Neural progenitor cell (in vitro differentiated cells): ENCODE data around the gene CHI3L1.

Source experiments
- EZH2 ChIP-seq: fragments of 200-600 bp; sonication (generic); IDR thresholded peaks from 2 replicates; pipeline ENCODE4 v1.6.1; 2017; ENCODE audit warnings: antibody characterized with exemption, mild to moderate bottlenecking, moderate library complexity
- TF ChIP-seq, protein P1 (sequence below): fragments of 200-600 bp; sonication (generic); IDR thresholded peaks from 2 replicates; pipeline ENCODE4 v1.5.1; 2017; ENCODE audit warnings: antibody characterized with exemption, mild to moderate bottlenecking

DNA sequence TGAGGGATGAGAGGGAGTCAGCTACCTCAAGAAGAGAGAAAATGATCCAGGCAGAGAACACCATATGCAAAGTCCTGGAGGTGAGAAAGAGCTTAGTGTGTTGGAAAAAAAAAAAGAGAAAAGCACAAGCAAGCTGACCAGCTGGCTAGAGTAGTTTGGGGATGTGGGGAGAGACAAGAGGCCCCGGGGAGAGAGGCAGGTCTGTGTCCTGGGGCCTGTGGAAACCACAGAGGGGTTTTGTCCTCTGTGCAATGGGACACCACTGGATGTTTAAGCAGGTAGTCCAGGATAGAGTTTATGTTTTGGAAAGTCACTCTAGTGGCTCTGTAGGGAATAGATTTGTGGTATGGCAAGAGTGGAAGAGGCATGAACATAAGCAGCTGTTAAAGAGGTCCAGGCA is 14.4 kb upstream of the CHI3L1 start:
- TF ChIP-seq EZH2 = no peak
- TF ChIP-seq, protein P1, sequence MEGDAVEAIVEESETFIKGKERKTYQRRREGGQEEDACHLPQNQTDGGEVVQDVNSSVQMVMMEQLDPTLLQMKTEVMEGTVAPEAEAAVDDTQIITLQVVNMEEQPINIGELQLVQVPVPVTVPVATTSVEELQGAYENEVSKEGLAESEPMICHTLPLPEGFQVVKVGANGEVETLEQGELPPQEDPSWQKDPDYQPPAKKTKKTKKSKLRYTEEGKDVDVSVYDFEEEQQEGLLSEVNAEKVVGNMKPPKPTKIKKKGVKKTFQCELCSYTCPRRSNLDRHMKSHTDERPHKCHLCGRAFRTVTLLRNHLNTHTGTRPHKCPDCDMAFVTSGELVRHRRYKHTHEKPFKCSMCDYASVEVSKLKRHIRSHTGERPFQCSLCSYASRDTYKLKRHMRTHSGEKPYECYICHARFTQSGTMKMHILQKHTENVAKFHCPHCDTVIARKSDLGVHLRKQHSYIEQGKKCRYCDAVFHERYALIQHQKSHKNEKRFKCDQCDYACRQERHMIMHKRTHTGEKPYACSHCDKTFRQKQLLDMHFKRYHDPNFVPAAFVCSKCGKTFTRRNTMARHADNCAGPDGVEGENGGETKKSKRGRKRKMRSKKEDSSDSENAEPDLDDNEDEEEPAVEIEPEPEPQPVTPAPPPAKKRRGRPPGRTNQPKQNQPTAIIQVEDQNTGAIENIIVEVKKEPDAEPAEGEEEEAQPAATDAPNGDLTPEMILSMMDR = no peak
